ENCODE measurements around the gene FAM221A. TPM values are rescaled to one million over a fixed set of nuclear protein-coding genes. Genes with fewer than 3 reads are reported as not detected.
A peak's percentile ranks its signal among the peaks of the same experiment; 100 is the strongest.
"Not testable (repeated sequence)": the region's sequence is repeated elsewhere in the genome, so short reads cannot be mapped to it uniquely, and the experiment has no call there.

The FAM221A gene
- total and polyA plus RNA-seq, 2 experiments from 2014 or later: 8.3 to 10.0 TPM

GRCh38 chr7:23664122-23664521 lies 15.9 kb upstream of the FAM221A start:
- H3K4me1 ChIP-seq (ENCODE audit: low read depth): no peaks in the 10 kb centered on the region
- no peaks in the 10 kb centered on the region for H3K27me3 ChIP-seq
- no peak overlapping the region for H3K4me3 ChIP-seq
- H3K9me3 ChIP-seq (ENCODE audit: low read depth): no peaks in the 10 kb centered on the region
- no peak for TF ChIP-seq CTCF (IDR thresholded peaks at IDR 0.05; ENCODE audit: low read depth, low read length)
- no peaks in the 10 kb centered on the region for H3K36me3 ChIP-seq
- H3K27ac ChIP-seq: no peak overlapping the region
- no peak for DNase-seq (ENCODE audit: low read depth in 1 of 2, low spot score in 1 of 2)

DNA sequence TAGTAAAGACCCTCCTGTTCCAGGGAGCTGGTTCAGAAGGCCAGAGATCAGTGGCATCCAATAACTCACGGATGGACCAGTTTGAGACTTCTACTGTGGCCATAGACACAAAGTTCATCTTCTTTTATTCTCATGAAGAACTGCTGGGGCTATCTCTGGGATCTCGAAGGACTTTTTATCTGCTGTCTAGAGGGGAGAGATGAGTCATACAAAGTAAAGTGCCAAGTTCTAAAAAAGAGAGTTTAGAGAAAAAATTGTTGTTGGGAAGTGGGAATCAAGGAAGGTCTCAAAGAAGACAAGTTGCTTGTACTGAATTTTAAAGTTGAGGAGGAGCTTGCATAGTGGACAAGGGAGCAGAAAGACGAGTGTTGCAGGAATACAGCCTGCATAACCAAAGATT lies 8.0 kb upstream of the FAM221A start:
- no peak for TF ChIP-seq CTCF (IDR thresholded peaks at IDR 0.05; ENCODE audit: low read depth, low read length)
- Histone ChIP-seq H3K36me3 (no peaks in the 10 kb centered on the region), H3K4me1 (ENCODE audit: low read depth) (no peaks in the 10 kb centered on the region), H3K27ac (no peak overlapping the region), H3K9me3 (ENCODE audit: low read depth) (no peaks in the 10 kb centered on the region), H3K4me3 (no peak overlapping the region), H3K27me3 (no peaks in the 10 kb centered on the region)
- DNase-seq (ENCODE audit: low read depth in 1 of 2, low spot score in 1 of 2): no peak

DNA sequence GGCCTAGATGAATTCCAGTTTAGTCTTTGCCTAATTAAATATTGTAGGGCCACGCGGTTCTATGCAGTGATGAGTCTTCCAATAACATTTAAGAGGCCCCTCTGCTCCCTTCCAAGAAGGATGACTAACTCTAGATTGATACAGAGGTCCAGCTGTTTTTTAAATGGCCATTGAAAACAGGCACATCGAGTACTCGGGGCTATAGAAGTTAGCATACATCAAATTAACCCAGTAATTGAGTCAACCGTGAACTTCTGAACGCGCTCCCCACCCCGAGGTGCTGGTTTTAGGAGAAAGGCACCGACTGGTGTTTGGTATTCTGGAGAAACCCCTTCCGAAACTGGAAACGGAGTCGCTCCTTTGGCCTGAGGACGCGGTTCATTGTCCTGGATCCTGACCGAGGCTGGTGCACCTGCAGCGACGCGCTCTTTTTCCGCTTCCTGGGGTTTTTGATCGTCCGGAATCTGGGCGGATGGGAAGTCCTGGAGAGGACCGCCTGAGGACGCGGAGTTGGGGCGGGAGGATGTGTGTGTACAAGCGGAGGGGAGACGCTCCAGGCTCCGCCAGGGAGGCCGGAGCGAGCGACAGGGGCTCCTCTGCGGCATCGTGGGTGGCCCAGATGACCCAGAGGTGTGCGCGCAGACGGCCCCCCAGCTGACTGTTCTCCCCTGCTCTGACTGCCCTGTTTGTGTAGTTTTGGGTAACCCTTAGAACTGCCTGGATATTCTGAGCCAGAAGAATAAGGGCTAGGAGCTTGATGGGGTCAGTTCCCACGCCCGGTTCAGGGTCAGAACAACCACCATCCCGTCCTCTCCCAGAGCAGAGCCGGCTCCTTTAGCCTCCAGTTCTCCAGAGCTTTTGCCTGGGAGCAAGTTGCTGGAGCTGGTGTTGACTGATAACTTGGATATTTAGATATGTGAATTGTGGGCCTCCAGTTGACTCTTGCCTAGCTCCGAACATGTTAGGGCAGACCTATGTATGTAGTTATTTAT lies 711 bp downstream of the FAM221A start:
- Histone ChIP-seq H3K4me1 (ENCODE audit: low read depth) (no peaks in the 10 kb centered on the region), H3K4me3 (peak overlapping the region; percentile 39), H3K36me3 (no peaks in the 10 kb centered on the region), H3K27ac (no peak overlapping the region), H3K9me3 (ENCODE audit: low read depth) (no peaks in the 10 kb centered on the region), H3K27me3 (no peaks in the 10 kb centered on the region)
- no peak for TF ChIP-seq CTCF (IDR thresholded peaks at IDR 0.05; ENCODE audit: low read depth, low read length)
- peak; percentile 48 to 68 for DNase-seq (ENCODE audit: low read depth in 1 of 2, low spot score in 1 of 2)

DNA sequence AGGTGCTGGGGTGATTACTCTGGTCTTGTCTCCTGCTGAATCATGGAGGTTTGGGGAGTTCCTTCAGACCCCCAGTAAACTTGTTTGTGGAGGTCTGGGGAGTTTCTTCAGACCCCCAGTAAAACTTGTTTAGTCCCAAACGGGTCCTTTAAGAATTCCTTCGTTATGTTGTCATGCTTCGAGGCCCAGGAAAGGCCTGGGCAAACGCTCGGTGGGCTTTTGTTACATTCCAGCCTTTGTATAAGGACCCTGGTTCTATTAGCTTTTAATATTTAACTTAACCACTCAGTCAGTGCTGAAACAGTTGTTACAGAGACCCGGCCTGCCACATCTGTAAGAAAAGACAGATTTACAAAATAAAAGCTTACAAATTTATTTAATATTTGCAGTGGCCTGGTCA lies 4.0 kb downstream of the FAM221A start:
- DNase-seq (ENCODE audit: low read depth in 1 of 2, low spot score in 1 of 2); H3K27ac ChIP-seq; H3K36me3 ChIP-seq; H3K4me1 ChIP-seq (ENCODE audit: low read depth); H3K27me3 ChIP-seq; H3K9me3 ChIP-seq (ENCODE audit: low read depth); H3K4me3 ChIP-seq: not testable (repeated sequence)

GRCh38 chr7:23685731-23686130 lies 5.7 kb downstream of the FAM221A start:
- H3K4me3 ChIP-seq: no peak overlapping the region
- peak in 1 of 2 donors; percentile 25 for DNase-seq (ENCODE audit: low read depth in 1 of 2, low spot score in 1 of 2)
- no peaks in the 10 kb centered on the region for H3K4me1 ChIP-seq (ENCODE audit: low read depth)
- no peaks in the 10 kb centered on the region for H3K36me3 ChIP-seq
- no peaks in the 10 kb centered on the region for H3K27me3 ChIP-seq
- TF ChIP-seq CTCF (IDR thresholded peaks at IDR 0.05; ENCODE audit: low read depth, low read length): no peak
- no peak overlapping the region for H3K27ac ChIP-seq
- H3K9me3 ChIP-seq (ENCODE audit: low read depth): no peaks in the 10 kb centered on the region

- no peaks in the 10 kb centered on the region for H3K27me3 ChIP-seq
- DNase-seq (ENCODE audit: low read depth in 1 of 2, low spot score in 1 of 2): no peak
- no peak overlapping the region for H3K4me3 ChIP-seq
- no peaks in the 10 kb centered on the region for H3K4me1 ChIP-seq (ENCODE audit: low read depth)
- H3K27ac ChIP-seq: no peak overlapping the region
- H3K36me3 ChIP-seq: no peaks in the 10 kb centered on the region
- no peak for TF ChIP-seq CTCF (IDR thresholded peaks at IDR 0.05; ENCODE audit: low read depth, low read length)
- H3K9me3 ChIP-seq (ENCODE audit: low read depth): no peaks in the 10 kb centered on the region
These were observed 7.0 kb downstream of the FAM221A start for GRCh38 chr7:23687011-23687410.
